CD14-positive monocyte (primary cell): ENCODE measurements around the gene RUNX2. TPM values are rescaled to one million over a fixed set of nuclear protein-coding genes. Genes with fewer than 3 reads are reported as not detected.

Experiments
- DNase-seq, 3 donors: peaks; one replicate each; pipeline ENCODE4 v3.0.0-alpha.2; 2011 to 2022
- H2AFZ ChIP-seq: 2 replicates; pipeline ENCODE4 v1.6.0; 2012; ENCODE audit warnings: mild to moderate bottlenecking, low read depth, low read length, inconsistent platforms; ENCODE audit not compliant: insufficient read depth, poor library complexity, severe bottlenecking
- H3K27ac ChIP-seq, 2 donors: 1 replicate in 1 of 2; 2 replicates in 1 of 2; pipeline ENCODE4 v1.5.1; 2012 to 2013; ENCODE audit warnings: low read length in 2 of 2, control low read depth in 1 of 2, inconsistent platforms in 1 of 2, low read depth in 1 of 2, mild to moderate bottlenecking in 1 of 2
- H3K27me3 ChIP-seq, 2 donors: one replicate each; pipeline versions ENCODE4 v1.6.0 to v1.6.1; 2011 to 2013; ENCODE audit warnings: low read length in 2 of 2; ENCODE audit not compliant: control insufficient read depth in 2 of 2, insufficient read depth in 2 of 2
- H3K36me3 ChIP-seq, 2 donors: replicated peaks in 1 of 2; 1 replicate in 1 of 2; 2 replicates in 1 of 2; pipeline versions ENCODE4 v1.5.1 to v1.6.1; 2012 to 2013; ENCODE audit warnings: low read length in 2 of 2, control low read depth in 1 of 2, inconsistent platforms in 1 of 2, mild to moderate bottlenecking in 1 of 2; ENCODE audit not compliant: insufficient read depth in 2 of 2, control insufficient read depth in 1 of 2
- H3K4me1 ChIP-seq, 2 donors: 1 replicate in 1 of 2; 2 replicates in 1 of 2; pipeline versions ENCODE4 v1.5.1 to v1.6.1; 2012 to 2013; ENCODE audit warnings: low read length in 2 of 2, control low read depth in 1 of 2, inconsistent platforms in 1 of 2, mild to moderate bottlenecking in 1 of 2, moderate library complexity in 1 of 2; ENCODE audit not compliant: insufficient read depth in 2 of 2, control insufficient read depth in 1 of 2
- H3K4me2 ChIP-seq: replicated peaks from 2 replicates; pipeline ENCODE3; 2012; ENCODE audit warnings: low read length, moderate library complexity, mild to moderate bottlenecking; ENCODE audit not compliant: poor library complexity, severe bottlenecking; ENCODE audit errors: extremely low read depth
- H3K4me3 ChIP-seq, 3 experiments: fragments of 200-600 bp in 1 of 3; sonication (generic) in 1 of 3; replicated peaks in 1 of 3; 1 replicate in 2 of 3; 2 replicates in 1 of 3; pipeline ENCODE4 v1.5.1; 2011 to 2013; ENCODE audit warnings: low read length in 3 of 3, mild to moderate bottlenecking in 3 of 3, control low read depth in 2 of 3, low read depth in 2 of 3, inconsistent platforms in 1 of 3, moderate library complexity in 1 of 3
- H3K79me2 ChIP-seq: 2 replicates; pipeline ENCODE4 v1.6.0; 2012; ENCODE audit warnings: mild to moderate bottlenecking, control low read depth, inconsistent platforms, low read length, moderate library complexity; ENCODE audit not compliant: insufficient read depth
- H3K9ac ChIP-seq: 2 replicates; pipeline ENCODE4 v1.6.0; 2017; ENCODE audit warnings: low read length, mild to moderate bottlenecking; ENCODE audit not compliant: insufficient read depth, poor library complexity, severe bottlenecking
- H3K9me3 ChIP-seq, 2 donors: replicated peaks in 1 of 2; 1 replicate in 1 of 2; 2 replicates in 1 of 2; pipeline versions ENCODE4 v1.5.1 to v1.6.1; 2012 to 2013; ENCODE audit warnings: low read length in 2 of 2, control low read depth in 1 of 2; ENCODE audit not compliant: control insufficient read depth in 1 of 2, insufficient read depth in 1 of 2
- H4K20me1 ChIP-seq: 2 replicates; pipeline ENCODE4 v1.6.0; 2012; ENCODE audit warnings: mild to moderate bottlenecking, low read length, control low read depth, moderate library complexity; ENCODE audit not compliant: insufficient read depth
- H3K27ac Mint-ChIP-seq, 7 donors: one replicate each; pipeline ENCODE4 v1.8.0; 2020; ENCODE audit warnings: mild to moderate bottlenecking in 7 of 7, mixed read lengths in 7 of 7, moderate library complexity in 6 of 7, inconsistent platforms in 2 of 7
- H3K27me3 Mint-ChIP-seq, 3 donors: one replicate each; pipeline ENCODE4 v1.8.0; 2021 to 2022; ENCODE audit warnings: low read depth in 3 of 3, mild to moderate bottlenecking in 3 of 3, mixed read lengths in 3 of 3, moderate library complexity in 3 of 3, inconsistent platforms in 1 of 3
- H3K36me3 Mint-ChIP-seq, 2 donors: one replicate each; pipeline ENCODE4 v1.8.0; 2020; ENCODE audit warnings: mixed read lengths in 2 of 2, inconsistent platforms in 1 of 2, mild to moderate bottlenecking in 1 of 2
- H3K4me1 Mint-ChIP-seq: one replicate; pipeline ENCODE4 v1.8.0; 2020; ENCODE audit warnings: mild to moderate bottlenecking, mixed read lengths
- H3K4me3 Mint-ChIP-seq, 2 donors: one replicate each; pipeline ENCODE4 v1.8.0; 2020; ENCODE audit warnings: mild to moderate bottlenecking in 2 of 2, mixed read lengths in 2 of 2, moderate library complexity in 1 of 2
- H3K9me3 Mint-ChIP-seq, 7 donors: one replicate each; pipeline ENCODE4 v1.8.0; 2020 to 2022; ENCODE audit warnings: mixed read lengths in 7 of 7, mild to moderate bottlenecking in 6 of 7, moderate library complexity in 6 of 7, inconsistent platforms in 2 of 7
- CTCF ChIP-seq: fragments of 200-600 bp; IDR thresholded peaks from one replicate; pipeline ENCODE4 v1.8.0; 2022; ENCODE audit warnings: antibody characterized with exemption, mild to moderate bottlenecking
- WGBS: methylation state at CpG from one replicate; pipeline ENCODE4 v1.1.5; 2013; ENCODE audit warnings: missing lambda C conversion rate; ENCODE audit not compliant: insufficient coverage; 5-methylcytosine and 5-hydroxymethylcytosine counted together
- intact Hi-C, 2 donors: fragments of 100-400 bp; cut with micrococcal nuclease; formaldehyde crosslinking; loops; one replicate each; pipeline versions ENCODE4 v1.15.0 to v1.15.1; 2023
- polyA plus RNA-seq, 3 donors: library from polyadenylated mRNA; depleted of rRNA in 1 of 3; unstranded in 2 of 3; stranded (reverse) in 1 of 3; fragments of 300-500 nt in 2 of 3; fragments of >200 nt in 1 of 3; fragmentation: Illumina TruSeq in 2 of 3; gene quantifications; 1 replicate in 2 of 3; 2 replicates in 1 of 3; pipeline ENCODE4 v1.2.3, GENCODE V29; 2012 to 2021

Gene RUNX2
- polyA plus RNA-seq, 3 donors: 1.3 to 5.0 (median 2.5) TPM

DNA sequence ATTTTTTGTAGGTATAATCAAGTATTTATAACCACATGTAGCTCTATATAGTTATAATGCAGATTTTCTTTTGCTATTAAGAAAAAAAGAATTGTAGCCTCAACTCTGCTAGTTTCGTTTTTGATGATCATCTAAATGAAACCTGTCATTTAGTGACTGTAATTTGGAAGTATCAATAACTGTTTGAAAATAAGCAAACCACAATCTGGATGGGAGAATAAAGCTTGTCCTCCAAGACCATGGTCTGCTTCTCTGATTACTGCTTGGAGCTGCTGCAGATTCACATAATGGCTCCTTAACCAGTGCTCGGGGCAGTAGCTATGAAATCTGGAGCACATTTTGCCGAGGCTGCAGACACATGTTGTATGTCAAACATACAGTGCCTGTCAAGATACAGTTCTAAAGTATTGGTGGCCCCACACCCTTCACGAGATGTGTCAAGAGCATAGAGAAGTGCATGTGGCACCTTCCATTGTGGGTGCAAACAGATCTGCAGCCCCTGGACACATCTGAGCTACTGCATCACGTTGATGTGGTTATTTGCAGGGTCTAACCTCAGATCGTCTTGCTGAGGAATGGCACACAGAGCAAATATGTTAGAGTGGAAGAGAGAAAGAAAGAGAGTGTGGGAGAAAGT, 305.3 kb downstream of the RUNX2 start:
- Histone ChIP-seq H3K79me2 (no peaks in the 10 kb centered on the region), H3K4me3 (no peak overlapping the region), H3K9ac (no peak overlapping the region), H3K4me2 (no peak overlapping the region), H3K4me1 (no peaks in the 10 kb centered on the region), H3K9me3 (no peaks in the 10 kb centered on the region), H3K27me3 (no peaks in the 10 kb centered on the region), H3K36me3 (no peaks in the 10 kb centered on the region), H3K27ac (no peak overlapping the region), H2AFZ (no peak overlapping the region), H4K20me1 (no peaks in the 10 kb centered on the region)
- TF ChIP-seq CTCF: no peak
- H3K4me1 Mint-ChIP-seq: peaks cover 6% of the 10 kb centered on the region
- no peaks in the 10 kb centered on the region for H3K9me3 Mint-ChIP-seq
- intact Hi-C loops: no loop called here
- DNase-seq: no peak
- no peak overlapping the region for H3K4me3 Mint-ChIP-seq
- 96% methylated on average over 5 of the region's 6 CpGs for WGBS
- H3K36me3 Mint-ChIP-seq: no peaks in the 10 kb centered on the region
- H3K27me3 Mint-ChIP-seq: peaks cover 0 to 4% (median 0%) of the 10 kb centered on the region in 3 donors
- no peak overlapping the region for H3K27ac Mint-ChIP-seq

GRCh38 chr6:45634231-45634630, 306.1 kb downstream of the RUNX2 start:
- H3K27ac ChIP-seq: no peak overlapping the region
- no peak overlapping the region for H3K4me3 ChIP-seq
- DNase-seq: no peak
- Mint-ChIP-seq H3K27ac (no peak overlapping the region), H3K4me1 (peaks cover 6% of the 10 kb centered on the region), H3K36me3 (no peaks in the 10 kb centered on the region), H3K9me3 (no peaks in the 10 kb centered on the region), H3K4me3 (no peak overlapping the region), H3K27me3 (peaks cover 0 to 4% (median 0%) of the 10 kb centered on the region in 3 donors)
- H3K27me3 ChIP-seq: no peaks in the 10 kb centered on the region
- TF ChIP-seq CTCF: no peak
- H2AFZ ChIP-seq: no peak overlapping the region
- intact Hi-C loops: no loop called here
- H3K4me1 ChIP-seq: no peaks in the 10 kb centered on the region
- no peaks in the 10 kb centered on the region for H3K36me3 ChIP-seq
- no peaks in the 10 kb centered on the region for H4K20me1 ChIP-seq
- 95% methylated on average over 3 of the region's 4 CpGs for WGBS
- H3K9ac ChIP-seq: no peak overlapping the region
- no peak overlapping the region for H3K4me2 ChIP-seq
- no peaks in the 10 kb centered on the region for H3K9me3 ChIP-seq
- no peaks in the 10 kb centered on the region for H3K79me2 ChIP-seq
